Inflammatory macrophage treated with lipopolysaccharide for 1 hour (primary cell): Measurements from ENCODE around the gene GRWD1.
A peak's percentile ranks its signal among the peaks of the same experiment; 100 is the strongest.

Experiments used
- DNase-seq, 2 donors: peaks; one replicate each; pipeline ENCODE4 v3.0.0-alpha.2; 2020 to 2022

Gene GRWD1

GRCh38 chr19:48461651-48461981 is 15.8 kb downstream of the GRWD1 start:
- DNase-seq = no peak

- DNase-seq = no peak
These were observed 16.3 kb downstream of the GRWD1 start for GRCh38 chr19:48461982-48462655.

- DNase-seq = no peak
These were observed 19.4 kb downstream of the GRWD1 start for GRCh38 chr19:48465215-48465614.

- peak in 1 of 2 donors; percentile 65 for DNase-seq
These were observed 21.0 kb downstream of the GRWD1 start for GRCh38 chr19:48466561-48467325.

GRCh38 chr19:48468772-48469288 is 23.0 kb downstream of the GRWD1 start:
- peak; percentile 100 for DNase-seq

GRCh38 chr19:48469289-48469881 is 23.6 kb downstream of the GRWD1 start, which contains the start of gene CYTH2:
Gene CYTH2 (plus strand): TSS chr19:48469369. CDS start chr19:48469508, 139 bp downstream.
- DNase-seq = peak; percentile 61 to 62

GRCh38 chr19:48469934-48470680 is 24.3 kb downstream of the GRWD1 start:
- DNase-seq = no peak

- no peak for DNase-seq
These were observed 25.1 kb downstream of the GRWD1 start for GRCh38 chr19:48470856-48471255.

- no peak for DNase-seq
These were observed 26.1 kb downstream of the GRWD1 start for GRCh38 chr19:48471836-48472235.

GRCh38 chr19:48473161-48473966 is 27.6 kb downstream of the GRWD1 start:
- DNase-seq = no peak

GRCh38 chr19:48474084-48474592 is 28.4 kb downstream of the GRWD1 start:
- DNase-seq = no peak

GRCh38 chr19:48475369-48476068 is 29.7 kb downstream of the GRWD1 start:
- DNase-seq = no peak

GRCh38 chr19:48476176-48476575 is 30.4 kb downstream of the GRWD1 start:
- no peak for DNase-seq

- no peak for DNase-seq
These were observed 31.4 kb downstream of the GRWD1 start for GRCh38 chr19:48477067-48477685.

- DNase-seq = no peak
These were observed 32.0 kb downstream of the GRWD1 start for GRCh38 chr19:48477698-48478338.

GRCh38 chr19:48478339-48479256 is 32.8 kb downstream of the GRWD1 start:
- DNase-seq = no peak

- no peak for DNase-seq
These were observed 33.9 kb downstream of the GRWD1 start for GRCh38 chr19:48479686-48480085.

GRCh38 chr19:48480183-48480557 is 34.4 kb downstream of the GRWD1 start:
- DNase-seq = no peak
